ENCODE measurements around the gene MXD3.

- TF ChIP-seq, protein P1, sequence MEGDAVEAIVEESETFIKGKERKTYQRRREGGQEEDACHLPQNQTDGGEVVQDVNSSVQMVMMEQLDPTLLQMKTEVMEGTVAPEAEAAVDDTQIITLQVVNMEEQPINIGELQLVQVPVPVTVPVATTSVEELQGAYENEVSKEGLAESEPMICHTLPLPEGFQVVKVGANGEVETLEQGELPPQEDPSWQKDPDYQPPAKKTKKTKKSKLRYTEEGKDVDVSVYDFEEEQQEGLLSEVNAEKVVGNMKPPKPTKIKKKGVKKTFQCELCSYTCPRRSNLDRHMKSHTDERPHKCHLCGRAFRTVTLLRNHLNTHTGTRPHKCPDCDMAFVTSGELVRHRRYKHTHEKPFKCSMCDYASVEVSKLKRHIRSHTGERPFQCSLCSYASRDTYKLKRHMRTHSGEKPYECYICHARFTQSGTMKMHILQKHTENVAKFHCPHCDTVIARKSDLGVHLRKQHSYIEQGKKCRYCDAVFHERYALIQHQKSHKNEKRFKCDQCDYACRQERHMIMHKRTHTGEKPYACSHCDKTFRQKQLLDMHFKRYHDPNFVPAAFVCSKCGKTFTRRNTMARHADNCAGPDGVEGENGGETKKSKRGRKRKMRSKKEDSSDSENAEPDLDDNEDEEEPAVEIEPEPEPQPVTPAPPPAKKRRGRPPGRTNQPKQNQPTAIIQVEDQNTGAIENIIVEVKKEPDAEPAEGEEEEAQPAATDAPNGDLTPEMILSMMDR (IDR thresholded peaks at IDR 0.05): no peak
- TF ChIP-seq POLR2A (IDR thresholded peaks at IDR 0.05): no peak
These were observed 35.8 kb downstream of the MXD3 start for GRCh38 chr5:177275883-177276282.
